Activated CD4-positive, alpha-beta T cell treated with anti-CD3 and anti-CD28 coated beads, Interleukin-2, Interleukin-4, amounts not matched to agents 100 ng/mL and 50 ng/mL, durations not matched to agents 16 hours and 8 hours (primary cell): Measurements from ENCODE around the gene CRYBB3.
"Not testable (repeated sequence)": the region's sequence is repeated elsewhere in the genome, so short reads cannot be mapped to it uniquely, and the experiment has no call there.

Experiments used
- DNase-seq: peaks from one replicate; pipeline ENCODE4 v3.0.0-alpha.2; 2020; ENCODE audit warnings: low spot score

Gene CRYBB3

DNA sequence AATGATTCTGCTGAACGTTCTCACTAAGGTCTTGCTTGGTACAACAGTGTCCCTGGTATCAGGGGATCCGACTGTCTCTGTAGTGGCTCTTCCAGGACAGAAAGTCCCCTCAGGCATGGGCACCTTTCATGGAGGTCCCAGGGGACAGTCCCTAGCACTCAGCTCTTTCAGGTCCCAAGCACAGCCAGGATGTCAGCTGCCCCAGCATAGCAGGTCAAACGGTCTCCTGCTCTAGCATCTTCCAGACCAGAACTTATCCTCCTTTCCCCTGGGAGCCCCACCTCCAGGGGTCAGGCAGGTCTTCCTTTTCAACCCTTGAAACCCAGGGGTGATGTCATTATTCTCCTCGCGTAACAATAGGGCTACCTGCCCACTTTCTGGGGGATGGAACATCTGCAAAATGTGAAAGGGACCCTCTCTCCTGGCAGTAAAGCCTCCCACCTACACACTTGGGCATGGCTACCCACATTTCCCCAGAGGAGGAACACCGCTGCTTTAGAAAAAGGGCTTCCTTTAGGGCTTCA, 24.7 kb upstream of the CRYBB3 start:
- no peak for DNase-seq

- DNase-seq: no peak
Measured at GRCh38 chr22:25176175-25176574, 23.5 kb upstream of the CRYBB3 start.

DNA sequence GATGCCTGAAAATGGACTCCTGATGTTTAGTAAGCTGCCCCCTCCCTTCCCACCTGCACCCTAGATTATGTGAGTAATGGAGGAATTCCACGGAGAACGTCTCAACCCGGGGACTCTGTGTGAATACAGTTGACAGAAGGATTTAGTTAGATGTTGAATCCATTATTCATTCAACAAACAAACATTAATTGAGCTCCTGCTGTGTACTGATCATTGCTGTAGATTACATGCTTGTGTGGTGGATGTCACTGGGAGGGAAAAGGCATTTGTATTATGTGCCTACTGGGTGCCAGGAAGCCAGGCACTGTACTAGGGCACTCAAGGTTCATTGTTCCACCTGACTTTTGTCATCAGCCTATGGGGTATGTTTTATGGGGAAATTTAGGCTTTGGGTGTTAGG, 22.9 kb upstream of the CRYBB3 start:
- no peak for DNase-seq

- no peak for DNase-seq
Measured at GRCh38 chr22:25177226-25177625, 22.4 kb upstream of the CRYBB3 start.

- DNase-seq: no peak
Measured at GRCh38 chr22:25177895-25178294, 21.8 kb upstream of the CRYBB3 start.

GRCh38 chr22:25178348-25178747, 21.3 kb upstream of the CRYBB3 start:
- DNase-seq: not testable (repeated sequence)

GRCh38 chr22:25178869-25179631, 20.6 kb upstream of the CRYBB3 start:
- not testable (repeated sequence) for DNase-seq

DNA sequence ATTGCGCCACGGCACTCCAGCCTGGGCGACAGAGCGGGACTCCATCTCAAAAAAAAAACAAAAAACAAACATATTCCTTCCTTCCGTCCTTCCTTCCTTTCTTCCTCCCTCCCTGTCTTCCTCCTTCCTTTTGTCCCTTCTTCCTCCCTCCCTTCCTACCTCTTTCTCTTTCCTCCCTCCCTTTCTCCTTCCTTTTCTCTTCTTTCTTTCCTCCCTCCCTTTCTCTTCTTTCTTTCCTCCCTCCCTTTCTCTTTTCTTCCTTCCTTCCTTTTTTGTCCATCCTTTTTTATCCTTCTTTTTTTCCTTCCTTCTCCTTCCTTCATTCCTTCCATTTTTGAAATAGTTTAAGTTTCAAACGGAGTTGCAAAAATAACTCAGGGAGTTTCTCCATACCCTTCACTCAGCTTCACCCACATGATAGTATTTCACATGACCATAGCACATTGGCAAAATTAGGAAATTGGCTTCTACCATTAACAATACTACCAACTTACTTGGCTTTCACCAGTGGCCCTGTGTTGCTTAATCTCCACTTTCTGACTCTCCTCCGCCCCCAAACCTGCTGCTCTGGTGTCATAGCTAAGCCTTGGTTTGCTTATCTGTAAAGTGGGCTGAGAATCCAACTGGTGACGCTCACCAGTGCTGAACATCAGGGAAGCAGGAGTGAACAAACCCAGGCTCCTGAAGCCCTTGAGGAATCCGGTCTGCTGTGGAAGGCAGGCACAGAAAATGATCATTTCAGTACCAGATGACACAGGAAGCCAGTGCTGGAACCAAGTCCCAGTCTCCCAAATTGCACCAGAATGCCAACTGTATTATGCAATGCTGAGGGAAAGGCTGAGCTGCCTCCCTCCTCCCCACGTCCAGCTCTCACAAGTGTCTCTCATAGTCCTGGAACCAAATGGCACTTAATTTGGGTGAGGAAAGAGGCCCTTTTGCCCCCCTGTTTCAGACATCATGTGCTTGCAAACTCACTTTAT, 17.2 kb upstream of the CRYBB3 start:
- DNase-seq: no peak

DNA sequence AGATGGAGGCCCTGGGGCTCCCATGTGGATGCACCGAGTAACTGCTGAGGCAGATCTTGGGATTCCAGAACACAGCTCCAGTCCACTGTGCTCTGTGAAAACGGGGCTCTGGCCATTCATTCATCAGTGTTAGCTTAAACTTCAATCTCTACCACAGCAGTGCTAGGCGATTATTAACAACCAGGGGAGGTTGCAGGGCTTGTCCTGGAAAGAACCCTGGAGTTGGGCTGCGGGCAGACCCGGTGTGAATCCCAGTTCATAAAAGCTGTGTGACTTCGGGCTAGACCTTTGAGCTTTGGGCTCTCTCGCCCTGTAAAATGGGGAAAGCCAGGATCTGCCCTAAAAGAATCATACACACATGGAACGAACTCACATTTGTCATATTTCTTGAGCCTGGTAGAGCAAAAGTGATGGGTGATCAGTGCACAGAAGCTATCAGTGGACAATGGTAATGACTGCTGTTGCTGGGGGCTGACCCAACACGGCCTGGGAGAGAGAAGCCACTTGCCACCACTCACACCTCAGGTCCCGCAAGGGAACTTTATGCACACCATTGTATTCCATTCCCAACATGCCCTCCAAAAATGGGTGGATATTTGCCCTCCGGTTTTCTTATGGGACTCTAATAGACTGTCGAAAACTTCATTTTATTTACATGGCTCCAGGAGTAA, 15.6 kb upstream of the CRYBB3 start:
- DNase-seq: no peak

GRCh38 chr22:25186140-25186539, 13.5 kb upstream of the CRYBB3 start:
- no peak for DNase-seq

DNA sequence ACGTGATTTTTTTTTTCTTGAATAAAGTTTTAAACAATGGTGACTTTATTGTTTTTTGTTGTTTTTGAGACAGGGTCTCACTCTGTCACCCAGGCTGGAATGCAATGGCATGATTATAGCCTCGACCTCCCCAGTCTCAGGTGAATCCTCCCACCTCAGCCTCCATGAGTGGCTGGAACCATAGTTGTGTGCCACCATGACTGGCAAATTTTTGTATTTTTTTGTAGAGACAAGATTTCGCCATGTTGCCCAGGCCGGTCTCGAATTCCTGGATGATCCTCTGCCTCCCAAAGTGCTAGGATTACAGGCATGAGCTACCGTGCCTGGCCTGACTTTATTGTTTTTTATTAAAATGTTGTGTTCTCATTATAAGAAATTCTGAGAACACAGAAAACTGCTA, 12.2 kb upstream of the CRYBB3 start:
- DNase-seq: no peak

DNA sequence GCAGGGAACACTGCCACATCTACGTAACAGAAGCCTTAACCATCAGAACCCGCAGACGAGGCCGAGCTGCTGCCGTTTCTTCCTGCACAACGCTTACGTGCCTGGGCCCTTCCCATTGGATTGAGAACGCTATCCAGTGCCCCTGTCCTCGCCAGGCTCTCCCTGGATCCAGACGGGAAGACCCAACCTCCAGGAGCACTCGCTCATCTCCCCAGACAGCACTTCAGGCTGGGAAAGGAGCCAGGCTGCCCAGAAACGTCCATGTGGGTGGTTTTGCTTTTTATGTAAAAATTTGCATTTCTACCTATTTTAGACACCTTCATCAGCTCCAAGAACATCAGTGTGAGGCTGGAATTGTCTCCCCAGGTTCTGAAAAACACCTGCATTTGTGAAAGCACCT, 7.3 kb upstream of the CRYBB3 start:
- no peak for DNase-seq

- no peak for DNase-seq
Measured at GRCh38 chr22:25193130-25193529, 6.5 kb upstream of the CRYBB3 start.

GRCh38 chr22:25193548-25193947, 6.1 kb upstream of the CRYBB3 start:
- DNase-seq: no peak

DNA sequence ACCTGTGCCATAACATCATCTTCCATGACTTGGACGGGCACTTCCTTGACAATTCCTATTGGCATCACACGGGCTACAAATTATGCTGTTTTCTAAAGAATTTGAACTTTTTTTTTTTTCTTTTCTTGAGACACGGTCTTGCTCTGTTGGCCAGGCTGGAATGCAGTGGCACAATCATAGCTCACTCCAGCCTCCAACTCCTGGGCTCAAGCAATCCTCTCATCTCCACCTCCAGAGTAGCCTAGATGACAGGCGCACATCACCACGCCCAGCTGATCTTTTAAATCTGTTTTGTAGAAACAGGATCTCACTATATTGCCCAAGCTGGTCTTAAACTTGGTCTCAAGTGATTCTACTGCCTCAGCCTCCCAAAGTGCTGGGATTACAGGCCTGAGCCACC, 3.3 kb upstream of the CRYBB3 start:
- no peak for DNase-seq

DNA sequence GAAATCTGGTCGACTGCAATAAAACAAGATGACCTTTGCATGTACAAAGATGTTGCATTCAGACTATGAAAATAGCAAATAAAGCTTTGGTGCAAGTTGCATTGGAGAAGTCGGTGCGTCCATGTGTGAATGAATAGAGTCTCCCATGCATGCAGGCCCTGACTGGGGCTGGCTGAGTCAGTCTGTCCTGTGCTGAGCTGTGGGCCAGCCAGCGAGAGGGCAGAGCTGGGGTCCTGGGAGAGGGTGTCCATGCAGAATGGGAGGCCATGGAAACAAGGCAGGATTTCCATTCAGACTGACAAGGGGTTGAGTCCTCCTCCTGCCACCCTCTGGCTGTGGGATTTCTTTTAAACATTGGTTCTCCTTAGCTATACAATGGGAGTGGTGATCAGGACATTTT, 2.3 kb upstream of the CRYBB3 start:
- no peak for DNase-seq

- no peak for DNase-seq
Measured at GRCh38 chr22:25200967-25201366, 1.3 kb downstream of the CRYBB3 start.

- DNase-seq: no peak
Measured at GRCh38 chr22:25201557-25202273, 2.1 kb downstream of the CRYBB3 start.

GRCh38 chr22:25202290-25202921, 2.7 kb downstream of the CRYBB3 start:
- peak; percentile 67 for DNase-seq

DNA sequence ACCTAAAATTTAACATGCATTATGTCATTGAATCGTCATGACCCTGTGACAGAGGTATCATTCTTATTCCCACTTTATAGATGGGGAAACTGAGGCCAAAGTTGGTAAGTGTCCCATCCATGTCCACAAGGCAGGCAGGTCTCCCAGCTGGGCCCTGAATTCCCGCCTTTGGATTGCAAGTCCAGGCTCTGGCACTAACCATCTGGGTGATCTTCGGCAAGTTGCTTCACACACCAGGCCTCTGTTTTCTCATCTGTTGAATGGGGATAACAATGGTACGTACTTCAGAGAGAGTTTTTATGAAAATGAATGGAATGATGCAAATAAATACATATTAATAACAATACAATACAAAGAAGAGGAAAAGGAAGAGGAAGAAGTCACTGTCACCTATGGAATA, 3.4 kb downstream of the CRYBB3 start:
- no peak for DNase-seq

- not testable (repeated sequence) for DNase-seq
Measured at GRCh38 chr22:25204547-25204946, 4.9 kb downstream of the CRYBB3 start.
